GM19395 (cell line): ENCODE results near the gene MACROD2.

Source experiments
- ATAC-seq: cut with Tn5 transposase; IDR thresholded peaks from one replicate; pipeline ENCODE4 v1.9.1; 2021; ENCODE audit warnings: mild to moderate bottlenecking, moderate library complexity; ENCODE audit not compliant: unreplicated experiment

MACROD2 gene

GRCh38 chr20:14510341-14510740 lies 515.0 kb downstream of the MACROD2 start:
- no peak for ATAC-seq

- no peak for ATAC-seq
Observed at GRCh38 chr20:14512839-14513238, 517.5 kb downstream of the MACROD2 start.

- no peak for ATAC-seq
Observed at GRCh38 chr20:14518648-14519047, 523.3 kb downstream of the MACROD2 start.

GRCh38 chr20:14521016-14521415 lies 525.7 kb downstream of the MACROD2 start:
- no peak for ATAC-seq

GRCh38 chr20:14521436-14521835 lies 526.1 kb downstream of the MACROD2 start:
- ATAC-seq = no peak

- no peak for ATAC-seq
Observed at GRCh38 chr20:14522595-14522994, 527.3 kb downstream of the MACROD2 start.

GRCh38 chr20:14523090-14523489 lies 527.8 kb downstream of the MACROD2 start:
- no peak for ATAC-seq

GRCh38 chr20:14525426-14525825 lies 530.1 kb downstream of the MACROD2 start:
- no peak for ATAC-seq

- ATAC-seq = no peak
Observed at GRCh38 chr20:14526891-14527290, 531.6 kb downstream of the MACROD2 start.

GRCh38 chr20:14531786-14532185 lies 536.5 kb downstream of the MACROD2 start:
- no peak for ATAC-seq

- no peak for ATAC-seq
Observed at GRCh38 chr20:14536738-14537137, 541.4 kb downstream of the MACROD2 start.

- ATAC-seq = peak; percentile 98
Observed at GRCh38 chr20:14538433-14538832, 543.1 kb downstream of the MACROD2 start.

GRCh38 chr20:14543040-14543439 lies 547.7 kb downstream of the MACROD2 start:
- ATAC-seq = no peak

- no peak for ATAC-seq
Observed at GRCh38 chr20:14544688-14545087, 549.4 kb downstream of the MACROD2 start.

- no peak for ATAC-seq
Observed at GRCh38 chr20:14550655-14551054, 555.3 kb downstream of the MACROD2 start.

- no peak for ATAC-seq
Observed at GRCh38 chr20:14553774-14554534, 558.6 kb downstream of the MACROD2 start.

- no peak for ATAC-seq
Observed at GRCh38 chr20:14555676-14556075, 560.4 kb downstream of the MACROD2 start.

- ATAC-seq = no peak
Observed at GRCh38 chr20:14556206-14556605, 560.9 kb downstream of the MACROD2 start.

GRCh38 chr20:14559612-14560011 lies 564.3 kb downstream of the MACROD2 start:
- no peak for ATAC-seq

GRCh38 chr20:14561741-14562221 lies 566.5 kb downstream of the MACROD2 start:
- ATAC-seq = no peak

- ATAC-seq = no peak
Observed at GRCh38 chr20:14562981-14563380, 567.7 kb downstream of the MACROD2 start.

GRCh38 chr20:14566505-14566904 lies 571.2 kb downstream of the MACROD2 start:
- ATAC-seq = no peak

GRCh38 chr20:14568225-14568624 lies 572.9 kb downstream of the MACROD2 start:
- ATAC-seq = no peak
